Fibroblast of skin of right biceps (primary cell): Measurements from ENCODE around the gene RTN3.
"Not testable (repeated sequence)": the region's sequence is repeated elsewhere in the genome, so short reads cannot be mapped to it uniquely, and the experiment has no call there.

Experiments used
- DNase-seq: peaks from one replicate; pipeline ENCODE4 v3.0.0-alpha.2; 2013

Gene RTN3, protein sequence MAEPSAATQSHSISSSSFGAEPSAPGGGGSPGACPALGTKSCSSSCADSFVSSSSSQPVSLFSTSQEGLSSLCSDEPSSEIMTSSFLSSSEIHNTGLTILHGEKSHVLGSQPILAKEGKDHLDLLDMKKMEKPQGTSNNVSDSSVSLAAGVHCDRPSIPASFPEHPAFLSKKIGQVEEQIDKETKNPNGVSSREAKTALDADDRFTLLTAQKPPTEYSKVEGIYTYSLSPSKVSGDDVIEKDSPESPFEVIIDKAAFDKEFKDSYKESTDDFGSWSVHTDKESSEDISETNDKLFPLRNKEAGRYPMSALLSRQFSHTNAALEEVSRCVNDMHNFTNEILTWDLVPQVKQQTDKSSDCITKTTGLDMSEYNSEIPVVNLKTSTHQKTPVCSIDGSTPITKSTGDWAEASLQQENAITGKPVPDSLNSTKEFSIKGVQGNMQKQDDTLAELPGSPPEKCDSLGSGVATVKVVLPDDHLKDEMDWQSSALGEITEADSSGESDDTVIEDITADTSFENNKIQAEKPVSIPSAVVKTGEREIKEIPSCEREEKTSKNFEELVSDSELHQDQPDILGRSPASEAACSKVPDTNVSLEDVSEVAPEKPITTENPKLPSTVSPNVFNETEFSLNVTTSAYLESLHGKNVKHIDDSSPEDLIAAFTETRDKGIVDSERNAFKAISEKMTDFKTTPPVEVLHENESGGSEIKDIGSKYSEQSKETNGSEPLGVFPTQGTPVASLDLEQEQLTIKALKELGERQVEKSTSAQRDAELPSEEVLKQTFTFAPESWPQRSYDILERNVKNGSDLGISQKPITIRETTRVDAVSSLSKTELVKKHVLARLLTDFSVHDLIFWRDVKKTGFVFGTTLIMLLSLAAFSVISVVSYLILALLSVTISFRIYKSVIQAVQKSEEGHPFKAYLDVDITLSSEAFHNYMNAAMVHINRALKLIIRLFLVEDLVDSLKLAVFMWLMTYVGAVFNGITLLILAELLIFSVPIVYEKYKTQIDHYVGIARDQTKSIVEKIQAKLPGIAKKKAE

DNA sequence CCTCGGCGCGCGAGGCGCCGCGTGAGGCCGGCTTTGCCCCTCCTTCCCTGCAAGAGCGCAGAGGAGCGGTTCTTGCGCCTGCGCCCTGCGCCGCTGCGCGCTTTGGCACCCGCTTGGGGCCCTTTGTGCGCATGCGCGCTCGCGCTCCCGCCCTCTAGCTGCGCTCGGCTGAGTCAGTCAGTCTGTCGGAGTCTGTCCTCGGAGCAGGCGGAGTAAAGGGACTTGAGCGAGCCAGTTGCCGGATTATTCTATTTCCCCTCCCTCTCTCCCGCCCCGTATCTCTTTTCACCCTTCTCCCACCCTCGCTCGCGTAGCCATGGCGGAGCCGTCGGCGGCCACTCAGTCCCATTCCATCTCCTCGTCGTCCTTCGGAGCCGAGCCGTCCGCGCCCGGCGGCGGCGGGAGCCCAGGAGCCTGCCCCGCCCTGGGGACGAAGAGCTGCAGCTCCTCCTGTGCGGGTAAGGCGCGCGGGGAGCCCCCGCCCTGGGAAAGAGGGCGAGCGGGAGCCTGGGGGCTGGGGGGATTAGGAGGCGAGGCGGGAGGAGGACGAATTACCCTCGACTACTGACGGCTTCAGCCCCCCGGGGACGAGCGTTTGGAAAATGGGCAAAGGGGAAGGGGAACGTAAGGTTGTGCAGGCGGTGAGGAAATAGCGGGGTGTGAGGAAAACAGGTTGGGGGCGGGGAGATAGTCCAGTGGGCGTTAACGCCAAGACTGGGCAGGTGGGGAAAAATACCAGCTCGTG, at the start of gene RTN3:
TSS of gene RTN3 (plus strand) at position 180 of the 745 bp plus-strand sequence. CDS start at position 317, 137 bp downstream.
- DNase-seq, result peak; percentile 97

DNA sequence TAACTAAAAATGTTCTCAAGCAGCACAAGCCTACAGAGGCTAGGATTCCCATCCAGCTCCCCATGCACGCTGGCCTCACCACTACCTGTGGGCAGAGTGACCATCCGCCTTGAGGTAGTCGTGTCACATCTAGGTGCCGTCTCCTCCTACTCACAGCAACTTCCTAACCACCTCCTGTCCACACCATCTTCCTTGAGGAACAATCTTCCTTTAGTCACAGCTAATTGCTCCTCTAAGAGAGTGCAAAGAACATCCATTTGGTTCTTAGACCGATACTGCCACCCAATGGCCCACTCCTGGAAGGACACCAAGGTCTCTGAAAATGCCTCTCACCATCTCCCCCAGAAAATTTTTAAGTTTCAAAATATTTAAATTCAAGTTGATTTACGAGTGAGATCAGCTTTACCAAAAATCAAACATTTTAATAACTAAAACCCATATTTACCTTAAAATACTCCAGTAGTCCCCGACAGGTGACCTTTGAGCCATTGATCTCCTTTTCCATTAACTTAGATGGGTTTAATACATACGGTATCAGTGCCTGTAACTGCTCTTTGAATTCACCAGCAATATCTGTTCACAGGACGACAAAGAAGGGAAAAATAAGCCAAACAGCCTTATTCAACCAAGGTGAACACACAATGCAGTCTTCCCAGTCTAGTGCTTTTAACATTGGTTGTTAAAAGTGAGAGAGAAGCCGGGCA, 45.4 kb upstream of the RTN3 start:
- peak; percentile 59 for DNase-seq

DNA sequence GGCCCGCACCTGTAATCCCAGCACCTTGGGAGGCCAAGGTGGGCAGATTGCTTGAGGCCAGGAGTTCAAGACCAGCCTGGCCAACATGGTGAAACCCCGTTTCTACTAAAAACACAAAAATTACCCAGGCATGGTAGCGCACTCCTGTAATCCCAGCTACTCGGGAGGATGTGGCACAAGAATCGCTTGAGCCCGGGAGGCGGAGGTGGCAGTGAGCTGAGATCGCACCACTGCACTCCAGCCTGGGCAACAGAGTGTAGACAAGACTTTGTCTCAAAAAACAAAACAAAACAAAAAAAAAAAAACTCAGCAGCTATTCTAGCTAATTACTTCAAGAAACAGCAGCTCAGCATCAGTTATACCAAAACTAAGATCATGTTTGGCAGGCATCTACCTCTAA, 42.9 kb upstream of the RTN3 start:
- DNase-seq, result not testable (repeated sequence)

DNA sequence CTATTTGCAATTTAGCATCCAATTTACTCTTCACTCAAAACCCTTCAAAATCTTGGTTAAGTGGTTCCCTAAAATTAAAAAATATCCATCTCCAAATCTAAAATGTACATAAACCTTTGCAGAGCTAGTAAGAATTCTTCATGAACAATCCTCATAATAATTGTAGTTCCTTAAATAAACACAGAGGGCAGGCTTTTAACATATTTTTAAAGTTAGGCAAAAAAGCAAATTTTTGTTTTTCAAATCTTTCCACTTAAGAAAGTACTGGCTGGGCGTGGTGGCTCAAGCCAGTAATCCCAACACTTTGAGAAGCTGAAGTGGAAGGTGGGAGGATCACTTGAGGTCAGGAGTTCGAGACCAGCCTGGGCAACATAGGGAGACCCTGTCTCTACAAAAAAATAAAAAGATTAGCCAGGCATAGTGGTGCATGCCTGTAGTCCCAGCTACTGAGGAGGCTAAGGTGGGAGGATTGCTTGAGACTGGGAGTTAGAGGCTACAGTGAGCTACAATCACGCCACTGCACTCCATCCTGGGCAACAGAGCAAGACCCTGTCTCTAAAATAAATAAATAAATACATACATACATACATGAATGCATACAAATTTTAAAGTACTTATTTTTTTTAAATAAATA, 42.0 kb upstream of the RTN3 start:
- peak; percentile 23 for DNase-seq

DNA sequence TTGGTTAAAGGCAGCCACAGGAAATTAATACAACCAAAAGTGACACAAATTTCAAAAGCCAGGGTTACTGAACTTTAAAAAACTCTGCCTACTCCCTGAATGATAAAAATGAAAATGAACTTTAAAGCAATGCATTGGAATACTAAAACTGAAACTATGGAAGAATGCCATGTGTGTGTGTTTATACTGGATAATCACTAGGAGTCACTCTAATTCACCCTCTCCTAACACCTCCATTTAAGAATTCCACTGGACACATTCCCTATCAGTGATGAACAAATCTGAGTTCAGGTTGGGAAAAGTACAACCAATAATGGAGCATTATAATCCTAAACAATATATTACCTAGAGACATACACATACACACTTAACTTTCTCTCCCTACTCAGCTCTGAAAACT, 39.6 kb upstream of the RTN3 start:
- DNase-seq, result peak; percentile 16

DNA sequence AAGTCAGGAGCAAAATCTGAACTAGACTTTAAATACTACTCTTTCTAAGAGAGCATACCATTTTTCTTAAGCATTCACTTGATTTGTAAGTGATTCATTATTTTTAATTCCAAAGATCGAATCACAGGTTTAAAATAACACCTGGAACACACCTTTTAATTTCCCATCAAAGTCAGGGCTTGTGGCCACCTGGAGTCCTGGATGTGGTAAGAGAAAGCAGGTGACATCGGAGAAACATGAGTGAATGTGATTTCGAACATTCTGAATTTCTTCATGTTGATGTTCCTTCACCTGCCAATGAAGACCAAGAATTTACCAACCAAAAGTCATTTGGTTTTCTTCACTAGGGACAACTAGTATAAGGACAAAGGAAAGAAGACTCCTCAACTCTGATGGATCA, 38.1 kb upstream of the RTN3 start:
- no peak for DNase-seq

DNA sequence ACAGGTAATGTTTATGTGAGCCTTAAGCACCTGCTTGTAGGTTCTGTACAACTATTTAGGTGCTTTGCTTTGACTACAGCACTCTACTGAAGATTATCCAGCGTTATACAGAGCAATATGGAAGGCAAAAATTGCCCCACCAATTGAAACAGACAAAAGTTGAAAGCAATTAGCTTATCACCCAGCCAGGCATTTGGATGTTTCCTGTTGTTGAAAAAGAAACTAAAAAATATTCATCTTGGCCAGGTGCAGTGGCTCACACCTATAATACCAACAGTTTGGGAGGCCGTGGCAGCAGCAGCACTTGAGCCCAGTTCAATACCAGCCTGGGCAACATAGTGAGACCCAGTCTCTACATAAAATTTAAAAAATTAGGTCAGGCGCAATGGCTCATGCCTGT, 28.6 kb upstream of the RTN3 start:
- DNase-seq, result no peak

DNA sequence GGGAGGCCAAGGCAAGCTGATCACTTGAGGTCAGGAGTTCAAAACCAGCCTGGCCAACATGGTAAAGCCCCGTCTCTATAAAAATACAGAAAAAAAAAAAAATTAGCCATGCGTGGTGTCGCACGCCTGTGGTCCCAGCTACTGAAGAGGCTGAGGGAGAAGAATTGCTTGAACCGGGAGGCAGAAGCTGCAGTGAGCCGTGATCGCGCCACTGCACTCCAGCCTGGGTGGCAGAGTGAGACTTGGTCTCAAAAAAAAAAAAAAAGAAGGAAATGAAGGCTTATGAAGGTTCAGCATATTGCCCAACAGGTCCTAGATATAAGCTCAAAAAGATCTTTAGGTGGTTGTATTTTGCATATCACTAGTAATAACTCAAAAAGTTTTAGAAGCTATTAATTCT, 20.3 kb upstream of the RTN3 start:
- no peak for DNase-seq

DNA sequence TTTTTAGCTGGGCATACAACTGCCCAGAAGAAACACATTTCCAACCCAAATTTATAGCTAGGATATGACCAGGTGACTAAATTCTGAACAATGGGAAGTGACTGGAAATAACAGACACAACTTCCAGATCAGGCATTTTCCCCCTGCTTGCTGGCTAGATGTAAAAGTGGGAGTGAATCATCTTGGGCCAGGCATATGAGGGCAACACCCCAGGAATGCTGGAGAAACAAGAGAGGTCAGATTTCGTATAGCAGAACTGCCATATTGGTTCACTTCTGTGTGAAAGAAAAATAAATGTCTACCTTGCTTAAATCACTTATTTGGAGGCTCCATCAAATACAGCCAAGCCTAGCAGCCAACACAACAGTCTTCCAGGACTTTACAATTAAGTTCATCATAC, 17.5 kb upstream of the RTN3 start:
- DNase-seq, result peak; percentile 76

DNA sequence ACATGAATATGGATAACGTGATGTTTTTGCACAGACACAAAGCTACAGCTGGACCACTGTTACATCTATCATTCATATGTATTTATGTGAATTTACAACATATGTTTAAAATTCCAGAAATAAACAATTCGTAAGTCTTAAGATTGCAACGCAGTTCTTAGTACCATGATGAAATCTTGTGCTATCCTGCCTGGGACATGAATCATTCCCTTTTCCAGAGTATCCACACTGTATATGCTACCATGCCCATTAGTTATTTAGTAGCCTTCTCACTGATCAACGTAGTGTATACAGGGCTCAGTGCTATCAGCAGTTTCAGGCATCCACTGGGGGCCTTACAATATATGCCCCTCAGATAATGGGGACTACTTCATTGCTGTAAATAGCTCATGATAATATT, 14.4 kb upstream of the RTN3 start:
- DNase-seq, result peak; percentile 70

DNA sequence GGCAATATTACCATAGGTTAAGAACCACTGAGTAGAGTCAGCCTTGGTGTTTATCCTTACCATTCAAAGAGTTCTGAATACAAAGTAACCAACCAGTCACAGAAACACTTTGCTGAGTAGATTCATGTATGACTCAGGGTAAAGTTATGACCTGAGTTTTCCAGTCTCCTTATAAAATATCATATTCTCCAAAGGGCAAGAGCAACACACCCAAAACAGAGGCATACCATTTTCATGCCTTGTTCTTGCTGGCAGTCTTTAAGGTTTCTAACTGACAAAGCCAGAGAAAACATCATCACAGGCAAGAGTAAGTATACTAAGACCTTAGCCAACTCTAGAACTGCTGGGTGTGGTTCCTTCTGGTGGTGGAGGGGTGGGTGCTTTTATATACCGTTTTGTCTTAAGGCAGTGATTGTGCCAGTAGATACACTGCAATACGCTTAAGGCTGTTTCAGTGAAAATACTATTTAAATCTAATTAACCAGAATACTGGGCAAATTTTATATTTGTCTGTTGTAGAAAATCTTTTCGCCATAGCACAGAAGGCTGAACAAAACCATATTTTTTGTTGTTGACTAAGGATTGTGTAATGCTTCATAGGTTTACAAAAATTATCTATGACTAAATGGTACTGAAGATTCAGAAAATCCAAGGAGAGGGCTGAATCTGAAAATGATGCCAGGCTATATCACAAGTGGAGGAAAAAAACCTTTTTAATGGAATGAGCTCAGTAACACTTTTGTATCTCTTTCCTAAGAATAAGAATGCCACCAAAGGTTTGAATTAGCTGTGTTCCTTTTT, 13.1 kb upstream of the RTN3 start:
- DNase-seq, result peak; percentile 95

DNA sequence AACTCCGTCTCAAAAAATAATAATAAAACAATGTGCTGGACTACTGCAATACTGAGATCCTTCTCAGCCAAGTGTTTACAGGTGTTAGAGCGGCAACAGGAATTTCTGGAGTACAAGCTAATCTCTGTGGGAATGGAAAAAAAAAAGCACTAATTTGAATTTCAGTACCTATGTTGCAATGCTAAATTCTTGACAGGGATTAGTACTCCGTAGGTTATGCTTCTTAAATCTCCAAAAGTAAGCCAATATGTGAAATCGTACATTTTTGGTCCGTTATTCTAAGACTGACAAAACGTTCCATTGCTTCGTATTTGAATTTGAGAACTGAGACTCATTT, 11.2 kb upstream of the RTN3 start:
- no peak for DNase-seq

DNA sequence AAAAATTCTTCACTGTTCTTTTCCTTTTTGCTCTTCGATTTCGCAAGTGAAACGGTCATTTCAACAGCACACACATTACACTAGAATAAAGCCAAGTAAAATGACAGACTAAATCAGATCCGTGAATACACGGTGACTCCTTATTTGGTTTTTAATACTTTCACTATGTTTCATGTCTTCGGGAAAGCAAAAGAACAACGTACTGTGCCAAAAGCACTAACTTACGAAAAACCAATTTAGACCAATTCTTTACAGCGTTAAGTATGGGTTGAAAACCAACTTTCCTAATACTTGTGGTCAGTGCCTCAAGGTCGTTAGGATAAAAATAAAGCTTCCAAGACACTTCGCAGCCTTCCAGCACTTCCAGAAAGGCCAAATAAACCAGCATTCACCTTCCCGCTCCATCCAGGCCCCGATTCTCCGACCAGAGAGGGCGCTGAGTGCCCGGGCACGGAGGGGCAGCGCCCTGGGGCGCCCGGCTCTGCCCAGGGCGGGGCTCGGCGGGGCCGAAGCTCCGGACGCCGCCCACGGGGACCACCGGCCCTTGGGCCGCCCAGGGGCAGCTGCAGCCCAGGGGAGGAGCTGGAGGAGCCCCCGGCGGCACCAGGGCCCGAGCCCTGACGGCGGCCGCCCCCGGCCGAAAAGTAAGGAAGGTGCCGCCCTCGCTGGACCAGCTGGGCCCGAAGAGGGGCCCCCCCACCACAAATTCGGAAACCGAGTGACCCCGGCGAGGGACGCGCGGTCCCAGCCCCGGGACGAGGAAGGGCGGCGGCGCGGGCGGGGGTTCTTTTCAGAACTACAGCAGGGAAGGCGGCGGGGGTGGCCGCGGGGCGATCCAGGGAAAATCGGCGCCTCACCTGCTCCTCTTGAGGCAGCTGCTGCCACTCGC, 10.6 kb upstream of the RTN3 start:
- peak; percentile 51 for DNase-seq

DNA sequence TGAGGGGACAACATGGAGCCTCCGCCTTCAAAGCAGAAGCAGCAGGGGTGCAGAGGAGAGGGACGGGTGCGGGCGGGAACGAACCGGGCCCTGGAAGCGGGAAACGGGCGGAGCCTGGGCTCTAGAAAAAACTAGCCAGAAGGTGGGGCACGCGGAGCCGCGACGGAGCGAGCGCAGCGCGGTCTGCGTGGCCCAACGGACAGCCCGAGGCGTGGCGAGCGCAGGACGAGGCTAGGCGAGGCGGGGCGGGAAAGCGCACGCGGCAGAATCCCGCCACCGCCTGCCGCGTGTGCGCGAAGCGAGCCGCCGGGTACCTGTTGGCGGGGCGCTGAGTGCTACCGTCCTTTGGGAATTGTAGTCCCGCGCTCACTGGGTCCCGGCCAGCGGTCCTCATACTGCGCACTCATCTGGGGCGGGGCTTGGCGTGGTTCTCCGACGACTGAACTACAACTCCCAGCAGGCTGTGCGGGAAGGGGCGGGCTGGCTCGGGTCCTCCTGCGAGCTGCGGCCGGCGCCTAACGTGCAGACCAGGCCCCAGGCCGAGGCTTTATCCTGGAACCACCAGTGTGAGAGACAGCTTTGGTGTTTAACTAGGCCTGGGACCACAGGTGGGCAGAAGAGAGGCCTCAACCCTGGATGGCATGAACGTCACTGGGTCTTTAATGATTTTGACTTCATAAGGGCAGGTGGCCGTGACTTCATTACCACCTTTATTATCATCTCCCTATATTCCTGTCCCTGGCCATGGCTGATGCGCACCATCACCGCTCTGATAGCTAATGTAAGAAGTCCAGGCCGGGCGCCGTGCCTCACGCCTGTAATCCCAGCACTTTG, 9.8 kb upstream of the RTN3 start, which contains the start of gene ATL3:
TSS of gene ATL3 (minus strand) at position 55 of the 834 bp plus-strand sequence. CDS start at position 14, 41 bp downstream.
- DNase-seq, result peak; percentile 97

DNA sequence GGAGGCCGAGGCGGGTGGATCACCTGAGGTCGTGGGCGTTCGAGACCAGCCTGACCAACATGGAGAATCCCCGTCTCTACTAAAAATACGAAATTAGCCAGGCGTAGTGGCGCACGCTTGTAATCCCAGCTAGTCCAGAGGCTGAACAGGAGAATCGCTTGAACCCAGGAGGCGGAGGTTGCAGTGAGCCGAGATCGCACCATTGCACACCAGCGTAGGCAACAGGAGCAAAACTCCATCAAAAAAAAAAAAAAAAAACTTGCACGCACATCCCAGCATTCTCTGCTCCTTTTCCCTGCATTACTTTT, 9.2 kb upstream of the RTN3 start:
- DNase-seq, result no peak

DNA sequence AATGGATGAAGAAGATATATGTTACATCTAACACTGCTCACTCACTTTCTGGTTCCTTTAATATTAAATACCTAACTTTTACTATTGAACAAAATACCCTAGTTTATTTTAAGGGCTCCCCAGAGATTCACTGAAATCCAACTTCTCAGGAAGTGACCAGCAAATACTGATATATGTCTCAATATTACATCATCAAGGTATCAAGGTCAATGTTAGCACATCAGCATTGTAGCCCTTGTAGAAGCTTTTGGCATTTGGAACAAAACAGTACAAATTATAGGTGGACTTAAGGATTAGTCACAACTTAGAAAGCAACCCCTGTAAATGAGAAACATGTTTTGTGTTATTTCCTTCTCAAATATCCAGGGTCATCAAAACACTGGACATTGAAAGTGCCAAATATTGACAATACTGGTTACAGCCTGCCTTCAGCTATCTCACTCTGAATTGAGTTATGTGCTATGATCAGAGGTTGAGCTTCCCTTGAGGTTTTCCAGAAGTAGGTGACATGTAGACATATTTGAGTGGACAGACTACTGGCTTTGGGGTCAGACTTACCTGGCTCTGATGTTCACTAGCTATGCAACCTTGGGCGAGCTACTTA, 8.3 kb upstream of the RTN3 start:
- peak; percentile 9 for DNase-seq

DNA sequence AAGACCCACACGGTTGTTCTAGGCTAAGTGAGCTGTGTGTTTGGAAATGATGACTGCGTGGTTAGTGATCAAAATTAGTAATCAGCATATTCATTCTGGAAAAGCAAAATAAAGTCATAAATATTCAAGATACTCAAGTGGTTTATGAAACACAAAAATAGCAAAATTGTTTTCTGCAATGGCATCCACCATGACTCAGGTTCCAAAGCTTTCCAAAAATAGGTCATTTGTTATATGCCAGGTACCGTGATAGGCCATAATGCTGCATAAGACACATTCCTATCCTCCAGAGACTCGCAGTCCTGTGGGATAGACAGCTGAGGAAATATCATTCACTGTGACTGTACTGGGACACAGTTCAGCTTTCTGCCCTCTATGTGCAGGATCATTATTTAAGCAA, 7.7 kb upstream of the RTN3 start:
- DNase-seq, result peak; percentile 77

DNA sequence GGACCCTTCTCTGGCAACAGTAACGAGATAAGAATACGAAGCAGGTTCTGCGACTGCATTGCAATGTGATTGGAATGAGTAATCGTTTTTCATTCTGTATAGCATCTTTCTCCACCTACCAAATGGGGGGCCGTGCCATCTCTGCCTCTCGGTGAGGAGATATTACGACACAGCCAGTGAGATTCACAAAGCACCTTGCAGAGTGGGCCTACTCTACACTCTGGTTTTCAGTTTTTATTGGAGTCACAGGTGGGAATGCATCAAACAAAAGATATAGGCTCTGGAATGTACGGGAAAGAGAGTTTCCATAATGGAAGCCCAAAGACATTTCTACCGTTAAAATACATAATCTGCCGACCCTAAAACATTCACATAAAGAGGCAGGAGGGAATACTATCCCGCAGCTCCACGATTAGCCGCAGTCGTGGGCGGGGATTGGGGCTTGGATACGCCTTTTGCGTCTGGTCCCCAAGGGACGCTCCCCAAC, 423 bp upstream of the RTN3 start:
- DNase-seq, result peak; percentile 17
